Activated CD8-positive, alpha-beta memory T cell treated with anti-CD3 and anti-CD28 coated beads, Interleukin-2, amount 50 U/mL, for 4 hours (primary cell): Measurements from ENCODE around the gene TATDN3.
"Not testable (repeated sequence)": the region's sequence is repeated elsewhere in the genome, so short reads cannot be mapped to it uniquely, and the experiment has no call there.

Experiments used
- DNase-seq: peaks from one replicate; pipeline ENCODE4 v3.0.0-alpha.2; 2020

TATDN3 gene

GRCh38 chr1:212777151-212777550 lies 14.5 kb upstream of the TATDN3 start:
- DNase-seq, result no peak

- not testable (repeated sequence) for DNase-seq
These were observed 12.6 kb upstream of the TATDN3 start for GRCh38 chr1:212779086-212779485.

- no peak for DNase-seq
These were observed 10.9 kb upstream of the TATDN3 start for GRCh38 chr1:212780759-212781158.

- no peak for DNase-seq
These were observed 10.5 kb upstream of the TATDN3 start for GRCh38 chr1:212781225-212781624.

- DNase-seq, result no peak
These were observed 9.1 kb upstream of the TATDN3 start for GRCh38 chr1:212782422-212783154.

GRCh38 chr1:212783976-212784375 lies 7.7 kb upstream of the TATDN3 start:
- no peak for DNase-seq

- DNase-seq, result no peak
These were observed 5.8 kb upstream of the TATDN3 start for GRCh38 chr1:212785871-212786270.

- DNase-seq, result no peak
These were observed 426 bp upstream of the TATDN3 start for GRCh38 chr1:212791261-212791675.

- no peak for DNase-seq
These were observed 758 bp downstream of the TATDN3 start for GRCh38 chr1:212792396-212792908.

- DNase-seq, result no peak
These were observed 2.9 kb downstream of the TATDN3 start for GRCh38 chr1:212794561-212795014.

- DNase-seq, result no peak
These were observed 6.0 kb downstream of the TATDN3 start for GRCh38 chr1:212797681-212798080.

- no peak for DNase-seq
These were observed 14.1 kb downstream of the TATDN3 start for GRCh38 chr1:212805767-212806166.

- DNase-seq, result no peak
These were observed 23.0 kb downstream of the TATDN3 start for GRCh38 chr1:212814537-212815334.

- no peak for DNase-seq
These were observed 25.0 kb downstream of the TATDN3 start for GRCh38 chr1:212816567-212817278.

- DNase-seq, result no peak
These were observed 28.0 kb downstream of the TATDN3 start for GRCh38 chr1:212819726-212820125.

GRCh38 chr1:212820969-212821368 lies 29.3 kb downstream of the TATDN3 start:
- DNase-seq, result no peak

- no peak for DNase-seq
These were observed 31.3 kb downstream of the TATDN3 start for GRCh38 chr1:212822956-212823355.

- DNase-seq, result no peak
These were observed 32.5 kb downstream of the TATDN3 start for GRCh38 chr1:212824201-212824600.

- no peak for DNase-seq
These were observed 34.2 kb downstream of the TATDN3 start for GRCh38 chr1:212825798-212826452.

- no peak for DNase-seq
These were observed 35.6 kb downstream of the TATDN3 start for GRCh38 chr1:212827171-212827776.

- DNase-seq, result no peak
These were observed 36.2 kb downstream of the TATDN3 start for GRCh38 chr1:212827831-212828278.

GRCh38 chr1:212828395-212828794 lies 36.7 kb downstream of the TATDN3 start:
- DNase-seq, result no peak
